Measurements from ENCODE around the gene TMEM187.

Gene TMEM187

DNA sequence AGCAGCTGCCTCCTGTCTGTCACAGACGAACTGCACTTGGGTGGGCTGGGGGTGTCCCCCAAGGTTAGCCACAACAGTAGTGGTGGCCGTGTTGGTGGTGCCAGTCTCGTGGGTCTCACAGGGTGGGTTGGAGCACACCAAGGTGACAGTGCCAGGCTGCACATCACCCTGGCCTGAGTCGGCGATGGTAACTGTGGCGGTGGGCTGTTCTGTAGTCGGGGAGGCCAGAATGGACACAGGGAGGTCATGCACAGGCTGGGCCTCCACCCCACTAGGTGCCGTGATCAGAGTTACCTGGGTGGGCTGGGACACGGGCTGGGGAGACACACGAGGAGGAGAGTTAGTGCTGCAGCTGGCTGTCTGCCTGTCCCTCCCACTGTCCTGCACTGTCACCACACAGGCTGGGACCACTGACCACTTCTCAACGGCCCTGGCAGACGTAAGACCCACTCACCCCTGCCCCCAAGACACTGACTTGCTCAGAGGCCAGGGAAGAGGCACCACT lies 17.3 kb upstream of the TMEM187 start:
- no peak for DNase-seq

DNA sequence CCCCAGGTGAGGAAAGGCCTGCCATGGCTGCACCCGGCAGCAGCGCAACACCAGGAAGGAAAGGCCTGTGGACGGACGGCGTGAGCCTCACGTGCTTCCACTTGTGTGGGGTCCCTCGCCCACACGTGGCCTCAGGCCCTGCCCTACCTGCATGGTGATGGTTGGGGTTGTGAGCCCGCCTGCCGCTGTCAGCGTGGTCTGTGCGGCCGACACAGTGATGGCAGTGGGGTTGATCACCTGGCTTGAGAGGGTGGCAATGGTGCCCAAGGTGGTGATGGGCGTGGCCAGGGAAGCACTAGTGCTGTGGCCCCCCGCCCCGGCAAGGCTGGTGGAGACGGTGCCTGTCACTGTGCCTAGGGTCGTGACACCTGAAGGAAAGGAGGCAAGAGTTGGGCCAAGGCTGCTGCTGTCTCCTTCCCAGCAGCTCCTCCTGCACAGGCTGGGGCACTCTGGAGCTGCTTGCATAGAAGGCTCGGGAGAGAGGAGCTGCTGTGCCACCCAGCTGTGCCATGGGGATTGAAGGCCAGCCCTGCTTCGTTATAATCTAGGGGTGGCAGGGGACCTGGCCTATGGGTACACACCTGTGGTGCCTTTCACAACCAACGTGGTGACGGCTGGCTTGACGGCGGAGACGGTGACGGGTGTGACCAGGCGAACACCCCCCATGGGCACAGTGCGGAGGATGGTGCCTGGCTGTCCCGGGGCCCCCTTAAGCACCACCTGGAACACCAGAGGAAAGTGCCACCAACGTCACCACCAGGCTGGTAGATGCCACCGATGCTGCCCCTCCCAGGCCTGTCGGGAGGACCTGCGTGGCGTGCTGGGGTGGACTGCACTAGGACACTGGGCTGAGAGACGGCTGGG lies 16.3 kb upstream of the TMEM187 start:
- peak in 1 of 2 donors; percentile 9 for DNase-seq

- DNase-seq = no peak
Observed at GRCh38 chrX:153957224-153957623, 15.3 kb upstream of the TMEM187 start.

DNA sequence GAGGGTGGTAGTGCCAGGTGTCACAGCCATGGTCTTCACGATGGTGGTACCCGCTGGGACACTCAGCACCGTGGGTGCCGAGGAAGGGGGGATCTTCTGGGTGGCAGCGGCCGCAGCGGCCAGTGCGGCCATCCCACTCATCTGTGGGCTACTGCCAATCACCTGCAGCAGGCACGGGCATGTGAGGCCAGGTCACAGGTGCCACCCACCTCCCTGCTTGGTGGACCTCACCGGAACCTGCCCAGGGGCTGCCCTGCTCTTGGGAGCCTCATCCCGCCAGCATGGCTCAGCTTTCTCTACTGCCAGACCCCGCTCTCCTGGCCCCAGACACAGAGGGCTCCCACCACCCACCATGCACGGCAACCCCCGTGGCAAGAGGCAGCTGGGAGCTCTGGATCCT lies 13.9 kb upstream of the TMEM187 start:
- DNase-seq = no peak

DNA sequence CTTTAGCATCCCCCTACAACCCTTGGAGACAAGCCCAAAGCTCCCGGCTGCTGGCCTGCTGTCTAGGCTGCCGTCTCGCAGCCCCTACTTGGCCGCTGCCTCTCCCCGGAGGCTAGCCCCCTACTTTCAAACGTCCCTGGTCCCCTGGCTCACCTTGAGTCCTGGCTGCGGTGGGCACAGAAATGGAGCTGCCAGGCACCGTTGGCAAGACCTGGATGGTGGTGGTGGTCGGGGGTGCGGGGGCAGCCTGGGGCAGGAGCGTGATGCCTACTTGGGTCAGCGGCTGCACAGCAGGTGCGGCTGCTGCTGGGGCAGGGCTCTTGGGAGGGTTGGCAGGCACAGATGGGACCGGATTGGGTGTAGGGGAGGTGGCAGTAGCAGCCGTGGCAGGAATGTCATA lies 12.9 kb upstream of the TMEM187 start:
- DNase-seq = no peak

DNA sequence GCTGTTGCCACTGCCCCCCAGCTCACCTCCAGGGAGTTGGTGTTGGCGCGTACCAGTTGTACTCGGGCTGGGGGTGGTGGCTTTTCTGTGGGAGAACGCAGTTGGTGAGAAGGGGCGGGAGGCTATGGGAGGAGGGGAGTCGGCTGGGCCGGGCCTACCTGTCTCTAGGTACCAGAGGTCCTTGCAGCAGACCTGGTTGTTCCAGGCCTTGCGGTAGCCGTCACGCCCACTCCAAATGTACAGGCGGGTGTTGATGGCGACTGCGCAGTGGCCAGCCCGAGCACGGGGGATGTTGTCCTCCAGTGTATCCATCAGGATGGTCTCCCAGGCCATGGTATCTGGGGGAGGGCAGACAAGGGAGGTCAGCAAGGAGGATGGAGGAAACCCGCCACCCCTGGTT lies 12.5 kb upstream of the TMEM187 start:
- DNase-seq = no peak

DNA sequence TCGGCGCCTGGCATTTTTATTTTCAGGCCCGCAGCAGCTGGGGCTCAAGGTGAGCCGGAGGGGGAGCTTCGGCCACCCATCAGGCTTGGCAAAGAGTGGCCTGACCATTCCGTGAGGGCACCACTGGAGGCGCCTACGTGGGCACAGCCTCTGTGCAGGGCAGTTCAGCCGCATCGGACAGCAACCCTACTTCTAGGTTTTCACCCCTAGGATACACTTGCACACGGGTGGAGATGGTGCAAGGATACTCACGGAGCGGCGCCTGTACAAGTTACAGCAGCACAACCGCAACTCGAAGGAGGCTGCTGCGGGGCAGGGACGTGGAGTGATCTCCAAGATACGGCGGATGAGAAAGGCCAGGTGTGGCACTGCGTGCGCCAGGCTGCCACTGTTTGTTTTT lies 11.8 kb upstream of the TMEM187 start:
- no peak for DNase-seq

DNA sequence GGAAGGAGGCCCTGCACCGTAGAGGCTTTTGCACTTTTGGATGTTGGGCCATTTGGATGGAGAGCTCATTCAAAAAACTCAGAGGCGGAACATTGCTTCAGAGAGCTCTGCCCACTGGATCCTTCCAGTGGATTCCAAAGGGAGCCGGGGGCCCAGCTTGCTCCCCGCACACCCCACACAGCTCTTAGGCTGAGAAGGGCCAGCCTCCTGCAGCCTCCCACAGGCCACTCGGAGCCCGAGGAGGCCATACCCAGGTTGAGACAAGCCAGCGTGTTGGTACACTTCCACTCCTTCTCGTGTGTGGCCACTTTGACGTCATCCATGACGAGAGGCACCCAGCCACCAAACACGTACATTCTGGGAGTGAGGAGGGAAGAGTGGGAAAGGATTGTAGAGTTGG lies 11.3 kb upstream of the TMEM187 start:
- DNase-seq = no peak

- DNase-seq = no peak
Observed at GRCh38 chrX:153963546-153963945, 9.0 kb upstream of the TMEM187 start.

GRCh38 chrX:153964105-153964504 lies 8.4 kb upstream of the TMEM187 start:
- no peak for DNase-seq

DNA sequence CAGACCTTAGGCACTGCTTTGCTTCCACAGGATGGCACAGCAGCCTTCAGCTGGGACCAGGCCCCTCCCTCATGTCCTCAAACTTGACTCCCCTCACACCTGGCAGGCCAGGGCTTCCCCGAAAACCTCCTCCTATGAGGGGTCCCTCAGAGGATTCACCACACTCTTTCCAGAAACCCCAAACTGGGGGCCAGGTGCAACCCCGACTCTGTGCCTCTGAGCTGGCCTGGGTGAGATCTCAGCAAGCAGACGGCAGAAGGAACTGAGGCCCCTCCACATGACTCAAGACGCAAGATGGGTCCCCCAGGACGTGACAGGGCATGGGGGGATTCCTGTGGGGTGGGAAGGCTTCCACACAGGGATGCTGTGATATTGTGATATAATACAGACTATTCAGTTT lies 7.1 kb upstream of the TMEM187 start:
- no peak for DNase-seq

DNA sequence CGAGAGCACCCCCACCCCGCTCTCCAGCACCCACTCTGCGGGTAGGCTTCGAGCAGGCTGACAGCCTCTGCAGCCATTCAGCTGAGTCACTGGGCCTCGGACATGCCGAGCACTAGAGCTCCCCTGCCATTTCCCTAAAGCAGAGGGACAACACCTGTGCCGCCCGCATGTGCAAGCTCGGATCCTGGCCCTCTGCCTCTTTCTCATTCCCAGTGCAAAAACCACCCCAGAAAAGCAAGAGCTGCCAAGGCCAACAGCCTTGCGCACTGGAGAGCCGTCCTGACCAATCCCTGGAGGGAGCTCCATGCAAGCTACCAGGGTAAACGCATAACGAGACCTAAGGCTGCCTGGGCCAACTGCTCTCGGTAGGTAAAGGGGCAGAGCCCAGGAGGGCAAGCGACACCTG lies 6.3 kb upstream of the TMEM187 start:
- no peak for DNase-seq

DNA sequence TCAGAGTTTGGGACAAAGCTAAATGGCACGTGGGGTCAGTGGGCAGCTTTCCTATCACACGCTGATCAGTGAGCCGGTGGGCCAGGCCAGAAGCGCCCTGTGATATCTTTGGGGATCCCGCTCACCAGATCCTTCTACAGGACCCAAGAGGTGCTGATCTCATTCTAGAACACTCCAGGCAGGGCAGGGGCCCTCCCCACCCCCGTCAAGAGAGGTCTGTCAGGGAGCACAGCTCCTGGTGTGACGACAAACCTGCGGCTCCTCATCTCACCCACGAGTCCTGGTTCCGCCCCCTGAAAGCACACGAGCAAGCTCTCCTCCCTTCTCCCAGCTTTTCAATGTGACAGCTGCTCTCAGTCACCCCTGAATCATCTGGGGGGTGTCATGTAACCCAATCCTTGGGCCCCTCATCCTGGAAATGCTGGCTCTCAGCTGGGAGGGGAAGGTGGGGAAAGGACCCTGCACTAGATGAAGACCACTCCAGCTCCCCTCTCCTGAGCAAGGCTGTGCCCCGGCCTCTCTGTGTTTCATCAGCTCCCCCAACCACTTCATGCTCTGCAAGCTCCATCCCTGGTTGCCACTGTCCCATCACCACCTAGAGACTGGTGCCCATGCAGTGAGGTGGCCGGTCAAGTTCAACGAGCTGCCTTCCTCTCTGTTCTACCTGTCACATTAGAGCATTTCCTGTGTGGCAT lies 5.6 kb upstream of the TMEM187 start:
- DNase-seq = no peak

GRCh38 chrX:153967536-153968224 lies 4.9 kb upstream of the TMEM187 start:
- peak in 1 of 2 donors; percentile 51 for DNase-seq

DNA sequence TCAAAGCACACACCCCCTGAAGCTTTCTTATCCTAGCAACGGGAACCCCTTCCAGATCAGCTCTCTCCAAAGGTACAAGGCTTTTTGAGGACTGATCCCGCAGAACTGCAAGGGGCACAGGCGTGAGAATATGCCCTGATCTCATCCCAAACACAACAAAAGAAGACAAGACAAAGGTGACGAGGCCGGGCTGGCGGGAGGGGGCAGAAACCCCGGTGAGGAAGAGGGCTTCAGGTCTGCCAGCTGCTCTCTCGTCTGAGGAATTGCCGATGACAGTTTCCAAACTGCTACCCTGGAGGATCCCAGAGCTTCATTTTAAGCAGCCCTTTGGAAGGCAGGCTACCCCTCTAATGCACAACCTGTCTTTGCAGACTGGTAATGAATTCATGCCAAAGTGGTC lies 4.3 kb upstream of the TMEM187 start:
- no peak for DNase-seq

DNA sequence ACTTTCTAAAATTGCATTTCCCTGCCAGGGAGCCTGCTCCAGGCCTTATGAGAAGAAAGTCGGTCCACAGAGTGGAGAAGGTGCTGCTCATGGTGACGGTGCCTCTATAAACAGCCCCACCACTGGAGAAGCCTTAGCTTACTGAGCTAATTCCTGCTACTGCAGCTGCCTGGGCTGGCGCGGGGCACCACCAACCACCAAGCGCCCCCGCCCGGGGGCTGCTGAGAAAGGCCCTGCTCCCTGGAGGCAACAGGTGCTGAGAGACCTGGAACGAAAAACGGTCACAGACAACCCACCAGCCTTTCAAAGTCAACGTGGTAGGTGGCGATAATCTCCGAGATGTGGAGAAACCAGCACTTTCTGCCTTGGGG lies 3.8 kb upstream of the TMEM187 start:
- no peak for DNase-seq

DNA sequence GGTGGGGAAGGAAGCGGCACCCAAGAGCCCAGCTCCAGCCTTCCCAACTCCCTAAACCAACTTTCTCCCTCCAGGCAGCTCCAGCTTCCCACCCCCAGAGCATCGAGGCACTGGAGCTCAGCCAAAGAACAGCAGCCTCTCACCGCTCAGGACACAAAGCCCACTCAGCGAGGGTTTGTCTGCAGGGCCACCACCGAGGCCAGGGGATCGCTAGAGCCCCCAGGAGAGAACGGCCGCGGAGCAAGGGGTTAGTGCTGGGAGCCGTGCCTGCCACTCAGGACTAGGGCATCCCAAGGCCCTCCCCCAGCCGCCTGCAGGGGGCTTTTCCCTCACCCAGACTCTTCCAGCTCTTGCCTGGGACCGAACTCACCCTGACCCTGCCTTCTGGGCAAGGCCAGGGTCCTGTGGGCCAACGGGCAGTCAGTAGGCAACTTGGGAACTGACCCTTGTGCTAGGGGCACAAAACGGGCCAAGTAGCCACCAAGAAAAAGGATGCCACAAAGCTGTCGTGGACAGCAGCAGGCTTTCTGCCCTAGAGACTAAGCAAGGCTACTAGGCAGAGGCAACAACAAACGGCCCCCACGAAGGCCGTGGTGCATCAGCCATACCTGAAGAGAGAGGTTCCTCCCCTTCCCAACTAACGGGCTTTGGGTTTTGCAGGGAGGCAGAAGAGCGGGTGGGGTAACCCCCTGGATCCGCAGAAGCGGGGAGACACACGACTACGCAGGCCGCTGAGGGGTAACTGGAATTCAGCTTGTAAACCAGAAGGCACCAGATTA lies 3.2 kb upstream of the TMEM187 start:
- no peak for DNase-seq

DNA sequence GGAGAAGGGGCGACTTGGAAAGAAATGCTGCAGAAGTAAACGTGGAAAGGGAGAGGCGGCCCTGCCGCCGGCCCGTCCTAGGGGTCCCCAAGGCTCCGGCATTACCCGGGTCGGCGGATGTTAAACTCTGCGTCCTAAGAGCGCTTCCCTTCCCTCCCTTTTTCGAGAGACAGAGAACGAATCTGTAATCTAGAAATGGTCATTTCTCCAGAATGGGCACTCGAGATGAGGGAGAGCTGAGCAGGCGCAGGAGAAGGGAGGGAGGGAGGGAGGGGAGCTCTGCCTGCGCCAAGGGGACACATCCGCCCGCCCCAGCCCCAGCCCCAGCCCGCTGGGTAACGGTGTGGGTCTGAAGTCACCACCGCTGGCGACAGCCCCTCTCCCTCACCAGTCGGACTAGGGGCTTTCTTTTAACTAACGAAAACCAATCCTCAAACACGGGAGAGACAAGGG lies 2.6 kb upstream of the TMEM187 start:
- no peak for DNase-seq

GRCh38 chrX:153970357-153971123 lies 2.0 kb upstream of the TMEM187 start:
- DNase-seq = no peak

DNA sequence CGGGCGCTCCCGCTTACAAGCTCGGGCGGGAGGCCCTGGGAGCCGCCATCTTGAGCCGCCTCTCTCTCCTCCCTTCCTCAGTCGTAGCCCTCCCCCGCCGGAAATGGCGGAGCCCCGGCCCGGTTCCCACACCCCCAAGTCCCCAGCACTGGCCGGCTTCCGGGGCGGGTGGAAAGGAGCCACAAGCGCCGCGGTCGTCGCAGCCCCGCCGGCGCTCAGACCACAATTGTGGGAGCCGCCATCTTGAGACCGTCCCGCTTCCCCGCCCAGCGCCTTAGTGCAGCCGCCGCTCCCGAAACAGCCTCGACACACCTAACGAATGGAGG lies 1.5 kb upstream of the TMEM187 start:
- DNase-seq = peak; percentile 80 to 83

DNA sequence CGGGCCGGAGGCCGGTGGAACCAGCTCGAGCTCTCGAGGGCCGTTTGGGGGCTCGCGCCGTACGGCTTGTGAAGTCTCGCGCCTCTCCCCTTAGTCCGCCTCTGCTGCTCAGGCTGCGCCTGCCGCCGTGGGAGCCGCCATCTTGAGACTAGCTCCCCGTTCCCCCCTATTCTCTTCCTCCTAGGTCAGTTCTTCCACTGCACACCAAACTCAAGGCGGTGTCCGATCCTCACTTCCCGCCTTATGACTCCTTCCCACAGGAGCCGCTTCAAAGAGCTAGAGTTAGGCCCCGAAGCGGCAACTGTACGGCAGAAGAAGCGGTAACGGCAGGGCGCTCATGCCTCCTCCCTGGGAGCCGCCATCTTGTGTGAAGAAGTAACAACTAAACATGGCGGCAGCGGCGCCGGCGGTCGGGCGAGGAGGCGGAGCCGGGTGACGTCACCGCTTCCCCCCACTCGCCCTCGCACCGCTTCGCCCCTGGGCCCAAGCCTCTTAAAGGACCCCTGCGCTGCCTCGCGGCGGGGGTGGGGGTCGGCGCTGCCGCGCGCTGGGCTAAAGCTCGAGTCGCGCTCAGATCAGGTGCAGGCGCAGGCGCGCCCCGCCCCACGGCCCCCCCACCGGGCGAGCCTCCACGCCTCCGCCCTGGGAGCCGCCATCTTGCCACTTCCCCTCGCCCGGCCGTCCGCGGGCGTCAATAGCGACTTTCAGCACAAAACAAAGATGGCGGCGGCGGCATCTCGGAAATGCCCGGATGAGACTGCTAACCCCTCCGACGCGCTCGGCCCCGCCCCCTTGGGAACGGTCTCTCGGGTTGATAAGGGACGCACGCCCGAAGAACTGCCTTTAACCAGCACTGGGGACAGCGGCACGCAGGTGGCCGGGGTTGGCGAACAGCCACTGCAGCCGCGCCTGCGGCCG lies 845 bp upstream of the TMEM187 start, which contains the start of gene HCFC1:
Gene HCFC1, minus strand, starts transcription at position 369 of the 918 bp plus-strand sequence. CDS start 978 bp downstream, outside the sequence.
- DNase-seq = peak; percentile 84 to 87

Data from inflammatory macrophage treated with lipopolysaccharide for 1 hour (primary cell).